Prostate gland (tissue), 2 donors: ENCODE measurements around the gene LRRC73. TPM values are rescaled to one million over a fixed set of nuclear protein-coding genes. Genes with fewer than 3 reads are reported as not detected.

Source experiments
- DNase-seq: peaks from one replicate; pipeline ENCODE4 v3.0.0-alpha.2; 2019; ENCODE audit warnings: low spot score
- H3K27ac ChIP-seq, 2 donors: fragments of 200-600 bp; sonication (generic); 2 replicates each; pipeline ENCODE4 v1.5.1; 2017 to 2019
- H3K27me3 ChIP-seq: fragments of 200-600 bp; sonication (generic); replicated peaks from 2 replicates; pipeline ENCODE4 v1.5.1; 2019; ENCODE audit not compliant: insufficient read depth
- H3K36me3 ChIP-seq, 2 donors: fragments of 200-600 bp; sonication (generic); 1 replicate in 1 of 2; 2 replicates in 1 of 2; pipeline versions ENCODE4 v1.5.1 to v1.8.1; 2017 to 2019
- H3K4me1 ChIP-seq: fragments of 200-600 bp; sonication (generic); replicated peaks from 2 replicates; pipeline ENCODE4 v1.5.1; 2019
- H3K4me3 ChIP-seq, 2 donors: fragments of 200-600 bp; sonication (generic); 2 replicates each; pipeline ENCODE4 v1.5.1; 2017 to 2019
- H3K9me3 ChIP-seq: fragments of 200-600 bp; sonication (generic); 2 replicates; pipeline ENCODE4 v1.5.1; 2017
- CTCF ChIP-seq, 4 experiments: fragments of 200-600 bp in 2 of 4; fragments of 450-650 bp in 2 of 4; sonication (generic) in 2 of 4; IDR thresholded peaks; 1 replicate in 3 of 4; 2 replicates in 1 of 4; pipeline ENCODE4 v1.5.1; 2016 to 2019; ENCODE audit warnings: antibody characterized with exemption in 4 of 4, mild to moderate bottlenecking in 2 of 4, moderate library complexity in 2 of 4
- POLR2A ChIP-seq: fragments of 450-650 bp; IDR thresholded peaks from one replicate; pipeline ENCODE4 v1.6.1; 2016; ENCODE audit warnings: antibody characterized with exemption, mild to moderate bottlenecking
- POLR2AphosphoS5 ChIP-seq: sonication (generic); formaldehyde crosslinking; IDR thresholded peaks from one replicate; pipeline ENCODE4 v1.6.1; 2017; ENCODE audit warnings: antibody characterized with exemption
- whole genome bisulfite sequencing: methylation state at CpG from one replicate; pipeline ENCODE4 v1.1.5; 2018; 5-methylcytosine and 5-hydroxymethylcytosine counted together
- intact Hi-C: fragments of 100-400 bp; cut with DNase I; formaldehyde crosslinking; loops from one replicate; pipeline ENCODE4 v1.14.2; 2022
- total RNA-seq, 2 donors: library from RNA; depleted of rRNA; stranded (reverse); fragments of >200 nt; gene quantifications; one replicate each; pipeline ENCODE4 v1.1.0, GENCODE V29; 2016

Gene LRRC73
- total RNA-seq, 2 donors from 2014 or later, result 0.68 to 4.0 TPM

GRCh38 chr6:43510827-43511163 is 649 bp upstream of the LRRC73 start:
- no peak for TF ChIP-seq POLR2A
- no peak for TF ChIP-seq CTCF (IDR thresholded peaks at IDR 0.05)
- TF ChIP-seq POLR2AphosphoS5, result no peak
- Histone ChIP-seq H3K4me3 (peak overlapping the region; percentile 75 to 76), H3K9me3 (no peaks in the 10 kb centered on the region), H3K36me3 (peaks cover 4 to 17% of the 10 kb centered on the region in 2 donors), H3K27ac (peak overlapping the region; percentile 61 to 64), H3K4me1 (peaks cover 12% of the 10 kb centered on the region), H3K27me3 (no peaks in the 10 kb centered on the region)
- no peak for DNase-seq
- intact Hi-C loops, result no loop called here
- 56% methylated on average over 10 of the region's 10 CpGs for WGBS

GRCh38 chr6:43509142-43509983 is 783 bp downstream of the LRRC73 start:
- TF ChIP-seq POLR2AphosphoS5, result no peak
- TF ChIP-seq POLR2A, result no peak
- no peak for TF ChIP-seq CTCF (IDR thresholded peaks at IDR 0.05)
- DNase-seq, result no peak
- intact Hi-C loops, result loop anchor here (5.0 kb wide), 1 partner anchor 122 kb away; no protein-coding TSS in a partner anchor
- WGBS, result 12% methylated on average over 58 of the region's 69 CpGs
- H3K4me3 ChIP-seq, result peak overlapping the region; percentile 75 to 76
- H3K27me3 ChIP-seq, result no peaks in the 10 kb centered on the region
- H3K4me1 ChIP-seq, result peaks cover 5% of the 10 kb centered on the region
- no peaks in the 10 kb centered on the region for H3K9me3 ChIP-seq
- H3K36me3 ChIP-seq, result peaks cover 4 to 28% of the 10 kb centered on the region in 2 donors
- H3K27ac ChIP-seq, result peak overlapping the region; percentile 61 to 64

- Histone ChIP-seq H3K36me3 (peaks cover 4 to 28% of the 10 kb centered on the region in 2 donors), H3K4me1 (peaks cover 4% of the 10 kb centered on the region), H3K4me3 (no peak overlapping the region), H3K27me3 (no peaks in the 10 kb centered on the region), H3K9me3 (no peaks in the 10 kb centered on the region), H3K27ac (no peak overlapping the region)
- intact Hi-C loops, result loop anchor here (5.0 kb wide), 1 partner anchor 121 kb away; no protein-coding TSS in a partner anchor
- DNase-seq, result no peak
- TF ChIP-seq CTCF (IDR thresholded peaks at IDR 0.05), result no peak
- no peak for TF ChIP-seq POLR2AphosphoS5
- no peak for TF ChIP-seq POLR2A
- WGBS, result 72% methylated on average over 8 of the region's 8 CpGs
Observed at GRCh38 chr6:43508481-43509141, 1.5 kb downstream of the LRRC73 start.

- no peak overlapping the region for H3K27ac ChIP-seq
- peaks cover 4% of the 10 kb centered on the region for H3K4me1 ChIP-seq
- no peaks in the 10 kb centered on the region for H3K9me3 ChIP-seq
- H3K27me3 ChIP-seq, result no peaks in the 10 kb centered on the region
- H3K36me3 ChIP-seq, result peaks cover 0 to 23% of the 10 kb centered on the region in 2 donors
- TF ChIP-seq CTCF (IDR thresholded peaks at IDR 0.05) (peak; percentile 89 to 99 (median 96)), POLR2A (no peak), POLR2AphosphoS5 (peak; percentile 63)
- intact Hi-C loops, result loop anchor here (2.0 to 5.0 kb wide), 2 partner anchors 52 to 120 kb away; partner anchors contain the start of gene DLK2
- peak; percentile 78 for DNase-seq
- 24% methylated on average over 14 of the region's 14 CpGs for WGBS
- no peak overlapping the region for H3K4me3 ChIP-seq
Observed at GRCh38 chr6:43506667-43507471, 3.3 kb downstream of the LRRC73 start.
